Right lung (tissue), 5 donors: ENCODE data around the gene MKRN2. TPM values are rescaled to one million over a fixed set of nuclear protein-coding genes. Genes with fewer than 3 reads are reported as not detected.
A peak's percentile ranks its signal among the peaks of the same experiment; 100 is the strongest.
"Not testable (repeated sequence)": the region's sequence is repeated elsewhere in the genome, so short reads cannot be mapped to it uniquely, and the experiment has no call there.

Experiments
- DNase-seq, 2 donors: peaks; one replicate each; pipeline ENCODE4 v3.0.0-alpha.2; 2013
- polyA plus RNA-seq, 5 donors: library from polyadenylated mRNA; unstranded; fragments of 120-200 nt; gene quantifications; one replicate each; pipeline versions ENCODE4 v1.2.1 to v1.2.3, GENCODE V29; 2013; ENCODE audit warnings: inconsistent platforms in 1 of 5, low replicate concordance in 1 of 5; ENCODE audit not compliant: insufficient read length in 5 of 5, insufficient read depth in 1 of 5

MKRN2 gene
- polyA plus RNA-seq, 5 donors, result 34.7 to 41.9 (median 36.9) TPM

- no peak for DNase-seq
Measured at GRCh38 chr3:12585181-12585580, 28.3 kb downstream of the MKRN2 start.

- no peak for DNase-seq
Measured at GRCh38 chr3:12585970-12586369, 29.1 kb downstream of the MKRN2 start.

- no peak for DNase-seq
Measured at GRCh38 chr3:12586403-12586802, 29.5 kb downstream of the MKRN2 start.

- peak; percentile 13 to 24 for DNase-seq
Measured at GRCh38 chr3:12588039-12589009, 31.4 kb downstream of the MKRN2 start.

- DNase-seq, result no peak
Measured at GRCh38 chr3:12590096-12590495, 33.2 kb downstream of the MKRN2 start.

GRCh38 chr3:12591456-12591855 lies 34.6 kb downstream of the MKRN2 start:
- DNase-seq, result no peak

GRCh38 chr3:12591997-12592715 lies 35.3 kb downstream of the MKRN2 start:
- DNase-seq, result no peak

GRCh38 chr3:12593473-12593872 lies 36.6 kb downstream of the MKRN2 start:
- no peak for DNase-seq

- no peak for DNase-seq
Measured at GRCh38 chr3:12598890-12599289, 42.0 kb downstream of the MKRN2 start.

GRCh38 chr3:12601072-12601471 lies 44.2 kb downstream of the MKRN2 start:
- no peak for DNase-seq

- no peak for DNase-seq
Measured at GRCh38 chr3:12603969-12604368, 47.1 kb downstream of the MKRN2 start.

- no peak for DNase-seq
Measured at GRCh38 chr3:12608376-12608775, 51.5 kb downstream of the MKRN2 start.

GRCh38 chr3:12611117-12611516 lies 54.2 kb downstream of the MKRN2 start:
- no peak for DNase-seq

- DNase-seq, result no peak
Measured at GRCh38 chr3:12612514-12613226, 55.8 kb downstream of the MKRN2 start.

GRCh38 chr3:12613250-12613649 lies 56.4 kb downstream of the MKRN2 start:
- DNase-seq, result no peak

GRCh38 chr3:12615266-12615665 lies 58.4 kb downstream of the MKRN2 start:
- no peak for DNase-seq

GRCh38 chr3:12618426-12618825 lies 61.5 kb downstream of the MKRN2 start:
- no peak for DNase-seq

GRCh38 chr3:12620305-12620704 lies 63.4 kb downstream of the MKRN2 start:
- DNase-seq, result no peak

- no peak for DNase-seq
Measured at GRCh38 chr3:12620729-12621128, 63.8 kb downstream of the MKRN2 start.

GRCh38 chr3:12622335-12622734 lies 65.4 kb downstream of the MKRN2 start:
- DNase-seq, result no peak

- DNase-seq, result no peak
Measured at GRCh38 chr3:12624056-12624455, 67.2 kb downstream of the MKRN2 start.

GRCh38 chr3:12624964-12625363 lies 68.1 kb downstream of the MKRN2 start:
- not testable (repeated sequence) for DNase-seq
